Measurements from ENCODE around the gene LRRC17. TPM values are rescaled to one million over a fixed set of nuclear protein-coding genes. Genes with fewer than 3 reads are reported as not detected.

LRRC17 gene
- total RNA-seq, 1 experiment from 2014 or later, result not detected

DNA sequence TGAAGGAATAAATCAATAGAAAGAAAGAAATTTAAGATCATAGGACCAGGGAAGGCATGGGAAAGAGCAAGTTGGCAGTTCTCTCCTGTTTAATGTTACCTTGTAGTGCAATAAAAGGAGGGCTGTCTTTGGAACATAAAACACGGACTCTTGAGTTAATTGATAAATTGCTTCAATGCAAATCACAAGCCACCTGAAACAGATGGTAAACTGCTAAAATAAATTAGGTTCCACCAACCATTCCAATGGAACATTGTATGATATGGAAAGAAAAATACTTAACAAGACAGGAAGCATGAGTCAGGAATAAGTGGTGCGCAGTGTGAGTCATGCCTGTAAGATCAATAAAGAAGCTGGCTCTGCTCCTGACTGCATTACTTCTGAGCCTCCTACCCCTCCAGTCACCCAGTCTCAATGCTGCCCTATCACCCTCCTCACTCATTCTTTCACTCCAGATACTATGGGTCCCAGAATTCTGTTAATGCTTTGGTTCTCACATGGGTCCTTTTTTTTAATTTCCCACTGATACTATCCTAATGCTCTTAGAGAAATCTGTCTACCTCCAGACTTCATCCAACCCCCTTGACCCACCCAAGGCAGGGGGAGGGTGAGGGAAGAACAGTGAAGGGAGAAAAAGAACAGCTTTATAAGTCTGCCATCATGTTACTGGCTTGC lies 78.9 kb downstream of the LRRC17 start:
- H3K4me3 ChIP-seq, result no peak overlapping the region
- ChIA-PET POLR2A (ENCODE audit: unreplicated experiment) (interaction anchor here (0.6 kb wide), 1 partner anchor 172 kb away, joined by 7 read pairs; no protein-coding TSS in a partner anchor), CTCF (no interaction called here)
- peak overlapping the region; percentile 79 for H3K27ac ChIP-seq
- H3K4me1 ChIP-seq (replicated peaks; ENCODE audit: insufficient read depth), result peaks cover 35% of the 10 kb centered on the region
- H3F3A ChIP-seq (ENCODE audit: insufficient read depth, low read depth), result peaks cover 29% of the 10 kb centered on the region
- BruUV-seq (replicated peaks), result TSS peak; percentile 98
- peak; percentile 55 to 89 for DNase-seq
- H4K20me1 ChIP-seq (ENCODE audit: insufficient read depth), result no peaks in the 10 kb centered on the region
- intact Hi-C loops (cut with micrococcal nuclease; ENCODE audit: unreplicated experiment), result loop anchor here (2.0 to 5.0 kb wide), 2 partner anchors 46 to 117 kb away; no protein-coding TSS in a partner anchor
- 0 out of 2 replicates have a peak, but pooled peaks cover 8% of the 10 kb centered on the region for H3K9me3 ChIP-seq (ENCODE audit: insufficient read depth, low read depth)
- H2AFZ ChIP-seq, result peak overlapping the region; percentile 15; the same call in 1 of the 2 replicates
- no peaks in the 10 kb centered on the region for H3K36me3 ChIP-seq (ENCODE audit: low read depth)
- no peaks in the 10 kb centered on the region for H3K27me3 ChIP-seq (ENCODE audit: insufficient read depth, low read depth)
- peak overlapping the region; percentile 30 for H3K4me2 ChIP-seq
- no peaks in the 10 kb centered on the region for H3K79me2 ChIP-seq (ENCODE audit: low read depth)
- TF ChIP-seq EZH2 (IDR thresholded peaks at IDR 0.05; ENCODE audit: low read depth), result no peak
- TF ChIP-seq, protein P1, sequence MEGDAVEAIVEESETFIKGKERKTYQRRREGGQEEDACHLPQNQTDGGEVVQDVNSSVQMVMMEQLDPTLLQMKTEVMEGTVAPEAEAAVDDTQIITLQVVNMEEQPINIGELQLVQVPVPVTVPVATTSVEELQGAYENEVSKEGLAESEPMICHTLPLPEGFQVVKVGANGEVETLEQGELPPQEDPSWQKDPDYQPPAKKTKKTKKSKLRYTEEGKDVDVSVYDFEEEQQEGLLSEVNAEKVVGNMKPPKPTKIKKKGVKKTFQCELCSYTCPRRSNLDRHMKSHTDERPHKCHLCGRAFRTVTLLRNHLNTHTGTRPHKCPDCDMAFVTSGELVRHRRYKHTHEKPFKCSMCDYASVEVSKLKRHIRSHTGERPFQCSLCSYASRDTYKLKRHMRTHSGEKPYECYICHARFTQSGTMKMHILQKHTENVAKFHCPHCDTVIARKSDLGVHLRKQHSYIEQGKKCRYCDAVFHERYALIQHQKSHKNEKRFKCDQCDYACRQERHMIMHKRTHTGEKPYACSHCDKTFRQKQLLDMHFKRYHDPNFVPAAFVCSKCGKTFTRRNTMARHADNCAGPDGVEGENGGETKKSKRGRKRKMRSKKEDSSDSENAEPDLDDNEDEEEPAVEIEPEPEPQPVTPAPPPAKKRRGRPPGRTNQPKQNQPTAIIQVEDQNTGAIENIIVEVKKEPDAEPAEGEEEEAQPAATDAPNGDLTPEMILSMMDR (conservative IDR thresholded peaks at IDR 0.05), result no peak
- no peaks in the 10 kb centered on the region for H3K9me2 ChIP-seq (ENCODE audit: insufficient read depth)

DNA sequence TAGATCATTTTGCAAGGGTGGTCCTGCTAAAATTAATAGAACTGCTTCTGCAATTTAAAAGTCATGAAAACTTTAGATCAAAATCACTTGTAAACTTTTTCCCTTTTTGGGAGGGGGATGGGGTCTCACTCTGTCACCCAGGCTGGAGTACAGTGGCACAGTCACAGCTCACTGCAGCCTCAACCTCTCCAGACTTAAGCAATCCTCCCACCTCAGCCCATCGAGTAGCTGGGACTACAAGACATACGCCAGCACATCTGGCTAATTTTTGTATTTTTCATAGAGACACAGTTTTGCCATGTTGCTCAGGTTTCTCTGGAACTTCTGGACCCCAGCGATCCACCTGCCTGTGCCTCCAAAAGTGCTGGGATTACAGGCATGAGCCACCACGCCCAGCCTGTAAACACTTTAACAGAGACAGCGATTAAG lies 79.7 kb downstream of the LRRC17 start:
- TF ChIP-seq, protein P1 (conservative IDR thresholded peaks at IDR 0.05), result no peak
- no peak for TF ChIP-seq EZH2 (IDR thresholded peaks at IDR 0.05; ENCODE audit: low read depth)
- Histone ChIP-seq H3K4me2 (peak overlapping the region; percentile 30), H2AFZ (no peak overlapping the region), H3K79me2 (ENCODE audit: low read depth) (no peaks in the 10 kb centered on the region), H3F3A (ENCODE audit: insufficient read depth, low read depth) (peaks cover 29% of the 10 kb centered on the region), H4K20me1 (ENCODE audit: insufficient read depth) (no peaks in the 10 kb centered on the region), H3K9me3 (ENCODE audit: insufficient read depth, low read depth) (0 out of 2 replicates have a peak, but pooled peaks cover 8% of the 10 kb centered on the region), H3K27ac (peak overlapping the region; percentile 79), H3K9me2 (ENCODE audit: insufficient read depth) (no peaks in the 10 kb centered on the region), H3K27me3 (ENCODE audit: insufficient read depth, low read depth) (no peaks in the 10 kb centered on the region), H3K4me3 (no peak overlapping the region), H3K36me3 (ENCODE audit: low read depth) (no peaks in the 10 kb centered on the region), H3K4me1 (replicated peaks; ENCODE audit: insufficient read depth) (peaks cover 35% of the 10 kb centered on the region)
- DNase-seq, result no peak
- ChIA-PET CTCF (no interaction called here), POLR2A (ENCODE audit: unreplicated experiment) (no interaction called here)
- no TSS peak for BruUV-seq (replicated peaks)
- intact Hi-C loops (cut with micrococcal nuclease; ENCODE audit: unreplicated experiment), result loop anchor here (5.0 kb wide), 1 partner anchor 45 kb away; no protein-coding TSS in a partner anchor

DNA sequence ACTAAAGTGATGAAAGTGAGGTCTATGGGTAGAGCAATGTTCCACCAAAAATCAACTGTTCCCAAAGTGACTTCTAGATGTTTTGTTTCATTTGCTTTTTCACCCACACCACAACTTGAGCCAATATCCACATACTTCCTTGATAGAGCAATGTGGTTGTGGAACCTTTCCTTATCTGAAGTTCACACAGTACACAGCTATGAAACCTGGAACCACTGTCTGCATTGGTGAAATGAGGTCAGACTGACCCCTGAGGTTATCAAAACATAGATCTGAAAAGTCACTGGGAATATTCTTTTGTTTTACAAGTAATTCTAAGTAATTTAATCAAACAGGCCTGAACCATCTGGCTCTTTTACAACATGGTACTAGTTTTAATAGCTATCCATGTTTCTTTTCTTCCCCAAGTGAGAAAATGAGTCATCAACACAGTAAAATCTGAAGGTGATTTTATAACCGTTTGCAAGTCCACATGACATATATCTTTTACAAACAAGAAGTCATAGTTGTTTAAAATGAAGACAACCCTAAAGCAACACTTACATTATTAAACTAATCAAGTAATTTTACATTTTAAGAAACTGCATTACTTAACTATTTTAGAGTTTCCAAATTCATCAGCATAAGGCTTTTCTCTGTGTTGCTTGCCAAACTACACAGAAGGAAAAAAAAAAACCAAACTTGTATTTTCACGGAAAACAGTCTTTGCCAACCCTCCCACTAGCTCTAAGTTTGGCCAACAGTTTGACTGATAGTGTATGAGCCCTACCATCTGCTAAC lies 80.3 kb downstream of the LRRC17 start:
- TF ChIP-seq, protein P1 (conservative IDR thresholded peaks at IDR 0.05), result no peak
- TF ChIP-seq EZH2 (IDR thresholded peaks at IDR 0.05; ENCODE audit: low read depth), result no peak
- Histone ChIP-seq H3K27ac (peak overlapping the region; percentile 79), H3K79me2 (ENCODE audit: low read depth) (no peaks in the 10 kb centered on the region), H2AFZ (no peak overlapping the region), H3K27me3 (ENCODE audit: insufficient read depth, low read depth) (no peaks in the 10 kb centered on the region), H3K4me2 (peak overlapping the region; percentile 30), H3K9me3 (ENCODE audit: insufficient read depth, low read depth) (0 out of 2 replicates have a peak, but pooled peaks cover 8% of the 10 kb centered on the region), H3K4me3 (no peak overlapping the region), H3K36me3 (ENCODE audit: low read depth) (no peaks in the 10 kb centered on the region), H3F3A (ENCODE audit: insufficient read depth, low read depth) (peaks cover 29% of the 10 kb centered on the region), H3K9me2 (ENCODE audit: insufficient read depth) (no peaks in the 10 kb centered on the region), H4K20me1 (ENCODE audit: insufficient read depth) (no peaks in the 10 kb centered on the region), H3K4me1 (replicated peaks; ENCODE audit: insufficient read depth) (peaks cover 35% of the 10 kb centered on the region)
- no TSS peak for BruUV-seq (replicated peaks)
- CTCF ChIA-PET, result no interaction called here
- POLR2A ChIA-PET (ENCODE audit: unreplicated experiment), result no interaction called here
- intact Hi-C loops (cut with micrococcal nuclease; ENCODE audit: unreplicated experiment), result loop anchor here (5.0 kb wide), 1 partner anchor 44 kb away; no protein-coding TSS in a partner anchor
- DNase-seq, result peak; percentile 25 to 64
